Right ventricle myocardium inferior (tissue), 1 donor: ENCODE data around the gene HSPA2. TPM values are rescaled to one million over a fixed set of nuclear protein-coding genes. Genes with fewer than 3 reads are reported as not detected.
A peak's percentile ranks its signal among the peaks of the same experiment; 100 is the strongest.
"Not testable (repeated sequence)": the region's sequence is repeated elsewhere in the genome, so short reads cannot be mapped to it uniquely, and the experiment has no call there.

Source experiments
- ATAC-seq: fragments of 200-7000 bp; cut with Tn5 transposase; one replicate; pipeline ENCODE4 v1.9.1; 2020; ENCODE audit warnings: mild to moderate bottlenecking, moderate library complexity
- DNase-seq: peaks from one replicate; pipeline ENCODE4 v3.0.0; 2021; ENCODE audit errors: missing footprints
- intact Hi-C: fragments of 100-400 bp; cut with DNase I; formaldehyde crosslinking; loops from one replicate; pipeline ENCODE4 v1.11.0; 2022
- total RNA-seq: library from RNA; stranded (reverse); fragmentation: NEBNext Ultra II Directional; extraction: Animal tissue kit (Norgen Biotek cat#: 25700); gene quantifications from one replicate; pipeline ENCODE4 v1.2.1, GENCODE V29; 2021
- donor health status: DM: no; HTN: yes; CAD: no; lungs with severe emphysema.

HSPA2 gene
- total RNA-seq, 1 donor from 2014 or later: 15.2 TPM

GRCh38 chr14:64509036-64509435 is 31.5 kb upstream of the HSPA2 start:
- ATAC-seq (no peak), DNase-seq (no peak)
- intact Hi-C loops: loop anchor here (10.0 kb wide), 1 partner anchor 164 kb away; no protein-coding TSS in a partner anchor

DNA sequence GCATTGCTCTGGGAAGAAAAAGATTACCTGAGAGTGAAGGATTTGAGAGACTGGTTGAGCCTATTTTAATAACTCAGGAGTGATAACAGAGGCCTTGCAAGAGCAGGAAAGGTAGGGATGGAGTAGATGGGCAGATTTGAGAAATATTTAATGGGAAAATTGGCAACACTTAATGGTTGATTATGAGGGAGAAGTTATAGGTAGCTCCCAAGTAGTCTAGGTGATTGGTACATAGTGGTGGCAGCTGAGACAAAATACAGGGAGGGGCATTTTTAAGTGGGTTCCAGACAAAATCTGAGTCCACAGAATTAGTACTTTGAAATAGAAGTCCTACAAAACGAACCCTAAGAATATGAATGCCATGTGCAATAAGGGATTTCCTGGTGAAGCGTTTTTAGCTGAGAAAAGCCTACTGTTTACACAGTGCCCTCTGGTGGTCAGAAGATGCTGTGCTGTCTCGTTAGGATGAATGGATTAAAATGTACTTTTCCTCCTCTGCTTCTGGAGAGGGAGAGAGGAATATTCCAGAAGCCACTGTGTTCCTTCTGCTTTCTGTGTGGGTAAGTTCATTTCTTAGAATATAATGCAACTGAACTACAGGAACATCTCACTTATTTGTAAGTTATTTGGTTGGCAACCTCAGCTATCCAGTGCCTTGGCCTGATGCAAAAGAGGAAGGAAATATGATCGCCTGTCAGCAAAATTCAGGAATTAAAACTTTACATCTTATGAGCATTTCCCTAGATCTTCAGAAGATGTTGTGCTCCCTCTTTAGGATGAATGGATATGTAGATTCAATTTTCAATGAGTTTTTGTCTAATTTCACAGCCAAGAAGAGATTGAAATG is 29.5 kb upstream of the HSPA2 start:
- ATAC-seq: peak; percentile 44
- DNase-seq: no peak
- intact Hi-C loops: loop anchor here (10.0 kb wide), 1 partner anchor 124 kb away; no protein-coding TSS in a partner anchor

DNA sequence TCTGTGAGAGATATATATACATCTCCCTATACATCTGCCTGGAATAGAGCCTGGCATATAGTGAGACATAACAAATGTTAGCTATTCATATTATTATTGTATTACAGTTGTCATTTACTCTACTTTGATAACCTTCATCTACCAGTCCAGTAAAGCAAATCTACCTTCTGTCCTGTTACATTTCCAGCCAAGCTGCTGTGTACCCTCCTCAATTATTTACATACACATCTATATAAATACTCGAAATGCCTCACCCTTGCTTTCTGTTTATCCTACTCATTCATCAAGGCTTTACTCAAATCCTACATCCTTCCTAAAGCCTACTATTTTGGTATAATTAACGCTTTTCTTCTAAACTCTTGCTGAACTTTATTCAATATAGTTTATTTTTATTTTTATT is 27.3 kb upstream of the HSPA2 start:
- ATAC-seq (no peak), DNase-seq (no peak)
- intact Hi-C loops: loop anchor here (10.0 kb wide), 1 partner anchor 122 kb away; no protein-coding TSS in a partner anchor

DNA sequence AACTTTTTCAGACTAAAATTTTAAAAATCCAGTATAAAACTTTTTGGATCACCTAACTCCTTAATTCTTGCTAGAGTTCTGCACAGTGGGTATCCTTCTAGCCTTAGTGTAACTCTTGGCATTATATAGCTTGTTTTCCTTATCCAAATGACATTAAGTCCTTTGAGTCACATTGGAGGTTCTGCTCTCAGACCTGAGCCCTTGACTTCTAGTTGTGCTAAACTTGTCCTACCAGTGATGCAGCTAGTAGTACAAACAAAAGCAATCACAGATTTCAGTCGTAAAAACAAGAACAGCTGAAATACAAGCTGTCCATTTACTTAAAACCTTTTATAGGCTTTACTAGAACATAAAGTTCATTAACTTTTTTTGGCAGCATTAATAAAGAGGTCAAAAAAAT is 25.5 kb upstream of the HSPA2 start:
- DNase-seq: no peak
- no peak for ATAC-seq
- intact Hi-C loops: loop anchor here (10.0 kb wide), 1 partner anchor 120 kb away; no protein-coding TSS in a partner anchor

DNA sequence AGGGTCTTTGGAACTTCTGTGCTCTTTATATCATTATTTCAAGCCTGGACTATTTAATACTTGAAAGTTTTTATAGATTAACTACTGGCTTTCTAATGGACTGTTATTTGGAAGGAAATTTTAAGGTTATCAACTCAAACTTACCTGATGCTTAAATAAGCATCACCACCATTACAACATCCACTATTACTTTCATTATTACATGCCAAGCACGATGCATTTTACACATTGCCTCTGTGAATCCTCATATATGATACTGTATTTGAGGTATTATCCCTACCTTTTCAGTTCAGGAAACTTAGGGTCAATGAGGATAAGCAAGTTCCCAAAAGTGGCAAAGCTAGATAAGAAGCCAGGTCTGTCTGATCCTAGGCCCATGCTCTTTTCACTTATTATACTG is 23.6 kb upstream of the HSPA2 start:
- intact Hi-C loops: loop anchor here (10.0 kb wide), 1 partner anchor 118 kb away; no protein-coding TSS in a partner anchor

GRCh38 chr14:64517667-64518066 is 22.9 kb upstream of the HSPA2 start:
- intact Hi-C loops: loop anchor here (10.0 kb wide), 1 partner anchor 117 kb away; no protein-coding TSS in a partner anchor
- DNase-seq, ATAC-seq: not testable (repeated sequence)

More for the DNA sequence above, 23.6 kb upstream of the HSPA2 start:
- DNase-seq: no peak
- ATAC-seq: no peak

DNA sequence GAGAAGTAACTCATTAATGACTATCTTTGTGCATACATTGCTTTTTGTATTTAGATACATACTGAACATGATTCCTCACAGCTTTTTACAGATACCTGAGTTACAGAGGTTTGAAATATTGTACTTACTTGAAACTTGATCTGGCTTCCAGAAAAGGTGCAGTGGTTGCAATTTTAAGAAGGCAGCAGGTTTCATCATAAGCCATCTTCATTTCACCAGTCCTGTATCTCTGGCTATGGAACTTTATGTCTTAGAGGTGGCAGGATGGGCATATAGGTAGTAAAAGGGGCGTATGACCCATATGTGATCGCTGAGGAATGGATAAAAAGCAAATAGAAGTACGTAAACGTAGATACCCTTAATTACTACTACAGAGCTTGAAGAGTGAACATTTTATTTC is 22.3 kb upstream of the HSPA2 start:
- intact Hi-C loops: loop anchor here (10.0 kb wide), 1 partner anchor 117 kb away; no protein-coding TSS in a partner anchor
- ATAC-seq (no peak), DNase-seq (no peak)

- DNase-seq: no peak
- ATAC-seq: no peak
- intact Hi-C loops: no loop called here
Observed at GRCh38 chr14:64520699-64521098, 19.8 kb upstream of the HSPA2 start.

DNA sequence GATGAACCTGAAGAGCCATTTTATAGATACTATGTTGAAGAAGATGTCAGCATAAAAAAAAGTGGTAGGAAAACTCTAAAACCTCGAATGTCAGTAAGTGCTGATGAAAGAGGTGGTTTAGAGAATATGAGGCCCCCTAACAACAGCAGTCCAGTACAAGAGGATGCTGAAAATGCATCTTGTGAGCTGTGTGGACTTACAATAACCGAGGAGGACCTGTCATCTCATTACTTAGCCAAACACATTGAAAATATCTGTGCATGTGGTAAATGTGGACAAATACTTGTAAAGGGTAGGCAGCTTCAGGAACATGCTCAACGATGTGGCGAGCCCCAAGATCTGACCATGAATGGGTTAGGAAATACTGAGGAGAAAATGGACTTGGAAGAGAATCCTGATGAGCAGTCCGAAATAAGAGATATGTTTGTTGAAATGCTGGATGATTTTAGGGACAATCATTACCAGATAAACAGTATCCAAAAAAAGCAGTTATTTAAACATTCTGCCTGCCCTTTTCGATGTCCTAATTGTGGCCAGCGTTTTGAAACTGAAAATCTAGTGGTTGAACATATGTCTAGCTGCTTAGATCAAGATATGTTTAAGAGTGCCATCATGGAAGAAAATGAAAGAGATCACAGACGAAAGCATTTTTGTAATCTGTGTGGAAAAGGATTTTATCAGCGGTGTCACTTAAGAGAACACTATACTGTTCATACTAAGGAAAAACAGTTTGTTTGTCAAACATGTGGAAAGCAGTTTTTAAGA is 17.8 kb upstream of the HSPA2 start:
- DNase-seq (no peak), ATAC-seq (no peak)
- intact Hi-C loops: no loop called here

DNA sequence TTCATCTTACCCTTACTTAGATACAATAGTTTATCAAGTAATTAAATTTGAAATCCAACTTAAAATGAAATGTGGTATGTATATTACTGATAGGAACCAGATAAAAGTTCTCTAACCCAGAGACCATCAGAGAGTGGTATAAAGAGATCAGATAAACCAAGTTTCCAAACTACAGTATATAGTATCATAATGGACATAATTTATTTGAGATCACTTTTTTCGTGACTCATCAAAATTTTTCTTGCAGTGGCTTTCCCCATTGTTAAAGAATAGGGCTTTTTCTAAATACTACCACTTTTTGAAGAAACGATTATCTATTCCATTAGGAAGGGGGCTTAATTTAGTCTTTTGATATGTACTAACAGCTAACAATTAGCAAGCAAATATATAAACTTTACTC is 15.2 kb upstream of the HSPA2 start:
- no peak for ATAC-seq
- intact Hi-C loops: no loop called here

DNA sequence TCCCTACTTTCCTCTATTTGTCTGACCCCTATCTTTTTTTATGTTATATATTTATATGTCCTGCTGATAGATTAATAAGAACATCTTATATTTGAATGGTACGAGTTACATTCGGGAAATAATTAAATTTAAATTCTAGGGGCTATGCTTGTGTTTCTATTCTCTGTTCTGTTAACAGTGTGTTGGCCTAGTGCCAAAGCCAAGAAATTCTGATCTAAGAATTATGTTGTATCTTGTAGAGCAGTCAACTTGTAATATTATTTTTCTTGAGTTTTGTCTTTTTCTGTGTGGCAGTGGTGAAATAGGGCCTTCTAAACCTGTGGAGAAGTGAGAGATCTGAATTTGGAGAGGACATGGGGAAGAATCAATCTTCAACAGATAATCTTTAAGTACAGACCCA is 9.0 kb upstream of the HSPA2 start:
- intact Hi-C loops: no loop called here
- no peak for DNase-seq
- ATAC-seq: no peak

More for the DNA sequence above, 15.2 kb upstream of the HSPA2 start:
- no peak for DNase-seq

DNA sequence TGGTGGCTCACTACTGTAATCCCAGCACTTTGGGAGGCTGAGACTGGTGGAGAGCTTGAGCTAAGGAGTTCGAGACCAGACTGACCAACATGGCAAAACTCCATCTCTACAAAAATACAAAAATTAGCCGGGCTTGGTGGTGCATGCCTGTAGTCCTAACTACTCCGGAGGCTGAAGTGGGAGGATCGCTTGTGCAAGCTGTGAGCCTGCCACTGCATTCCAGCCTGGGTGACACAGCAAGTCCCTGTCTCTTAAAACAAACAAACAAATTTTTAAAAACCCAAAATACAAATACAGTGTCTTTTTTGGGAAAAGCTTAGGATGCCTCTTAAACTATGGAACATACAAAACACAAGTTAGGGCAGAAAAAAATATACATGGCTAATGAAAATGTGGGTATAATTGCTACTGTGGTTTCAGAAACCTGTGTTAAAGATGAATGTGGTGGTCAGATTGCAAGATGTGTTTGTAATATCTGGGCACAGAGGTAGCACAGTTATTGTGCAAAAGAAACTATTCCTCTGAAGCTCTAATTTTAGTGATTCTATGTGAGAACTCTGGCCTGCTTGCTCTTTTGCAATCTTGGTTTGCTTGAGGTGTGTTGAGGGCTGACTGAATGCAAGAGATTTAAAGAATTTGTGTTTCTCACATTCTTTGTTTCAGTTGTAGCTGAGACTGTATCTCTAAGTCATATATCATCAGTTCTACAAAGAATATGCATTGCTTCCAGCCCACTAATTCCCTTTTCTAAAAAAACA is 3.9 kb upstream of the HSPA2 start:
- intact Hi-C loops: no loop called here
- DNase-seq: no peak
- no peak for ATAC-seq

- DNase-seq: no peak
- no peak for ATAC-seq
- intact Hi-C loops: loop anchor here (2.0 kb wide), 1 partner anchor 27 kb away; no protein-coding TSS in a partner anchor
Observed at GRCh38 chr14:64541261-64541971, 875 bp downstream of the HSPA2 start.

DNA sequence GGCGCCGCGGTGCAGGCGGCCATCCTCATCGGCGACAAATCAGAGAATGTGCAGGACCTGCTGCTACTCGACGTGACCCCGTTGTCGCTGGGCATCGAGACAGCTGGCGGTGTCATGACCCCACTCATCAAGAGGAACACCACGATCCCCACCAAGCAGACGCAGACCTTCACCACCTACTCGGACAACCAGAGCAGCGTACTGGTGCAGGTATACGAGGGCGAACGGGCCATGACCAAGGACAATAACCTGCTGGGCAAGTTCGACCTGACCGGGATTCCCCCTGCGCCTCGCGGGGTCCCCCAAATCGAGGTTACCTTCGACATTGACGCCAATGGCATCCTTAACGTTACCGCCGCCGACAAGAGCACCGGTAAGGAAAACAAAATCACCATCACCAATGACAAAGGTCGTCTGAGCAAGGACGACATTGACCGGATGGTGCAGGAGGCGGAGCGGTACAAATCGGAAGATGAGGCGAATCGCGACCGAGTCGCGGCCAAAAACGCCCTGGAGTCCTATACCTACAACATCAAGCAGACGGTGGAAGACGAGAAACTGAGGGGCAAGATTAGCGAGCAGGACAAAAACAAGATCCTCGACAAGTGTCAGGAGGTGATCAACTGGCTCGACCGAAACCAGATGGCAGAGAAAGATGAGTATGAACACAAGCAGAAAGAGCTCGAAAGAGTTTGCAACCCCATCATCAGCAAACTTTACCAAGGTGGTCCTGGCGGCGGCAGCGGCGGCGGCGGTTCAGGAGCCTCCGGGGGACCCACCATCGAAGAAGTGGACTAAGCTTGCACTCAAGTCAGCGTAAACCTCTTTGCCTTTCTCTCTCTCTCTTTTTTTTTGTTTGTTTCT is 1.7 kb downstream of the HSPA2 start:
- DNase-seq (peak; percentile 65), ATAC-seq (no peak)
- intact Hi-C loops: loop anchor here (2.0 kb wide), 1 partner anchor 27 kb away; no protein-coding TSS in a partner anchor

DNA sequence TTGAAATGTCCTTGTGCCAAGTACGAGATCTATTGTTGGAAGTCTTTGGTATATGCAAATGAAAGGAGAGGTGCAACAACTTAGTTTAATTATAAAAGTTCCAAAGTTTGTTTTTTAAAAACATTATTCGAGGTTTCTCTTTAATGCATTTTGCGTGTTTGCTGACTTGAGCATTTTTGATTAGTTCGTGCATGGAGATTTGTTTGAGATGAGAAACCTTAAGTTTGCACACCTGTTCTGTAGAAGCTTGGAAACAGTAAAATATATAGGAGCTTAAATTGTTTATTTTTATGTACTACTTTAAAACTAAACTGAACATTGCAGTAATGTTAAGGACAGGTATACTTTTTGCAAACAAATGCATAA is 2.3 kb downstream of the HSPA2 start:
- DNase-seq (no peak), ATAC-seq (no peak)
- intact Hi-C loops: no loop called here

DNA sequence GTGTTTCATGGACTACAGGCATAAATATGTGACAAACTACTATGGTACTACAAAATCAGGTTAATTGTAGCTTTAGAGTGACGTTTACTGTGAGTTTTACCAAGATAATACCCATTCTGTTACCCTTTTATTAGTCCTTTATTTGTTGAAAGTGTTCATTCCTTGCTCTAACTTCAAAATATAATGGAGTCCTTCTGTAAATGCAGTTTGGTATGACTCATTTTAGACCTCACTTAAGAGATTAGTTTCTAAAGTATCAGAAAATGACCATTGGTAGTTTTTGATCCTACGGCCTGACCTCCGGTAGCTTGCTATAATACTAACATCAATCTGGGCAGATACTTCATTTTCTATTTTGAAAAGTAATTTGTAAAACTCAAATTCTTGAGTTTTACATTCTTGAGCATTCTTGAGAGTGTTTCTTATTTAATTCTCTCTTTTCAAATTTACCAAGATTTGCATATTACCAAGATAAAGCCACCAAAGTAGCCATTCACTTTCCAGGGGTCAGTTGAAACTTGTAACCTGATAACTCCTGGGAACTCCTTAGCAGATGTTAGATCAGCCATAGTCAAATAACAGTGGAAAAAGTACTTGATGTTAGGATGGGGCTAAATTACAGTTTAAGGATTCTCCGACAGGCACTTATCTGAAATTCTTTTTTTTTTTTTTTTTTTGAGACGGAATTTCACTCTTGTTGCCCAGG is 4.2 kb downstream of the HSPA2 start:
- no peak for ATAC-seq
- intact Hi-C loops: no loop called here
- DNase-seq: no peak

GRCh38 chr14:64549016-64549415 is 8.5 kb downstream of the HSPA2 start:
- intact Hi-C loops: no loop called here
- ATAC-seq: no peak
- no peak for DNase-seq
